HG02870 (cell line): Measurements from ENCODE around the gene TCTN3.
"Not testable (repeated sequence)": the region's sequence is repeated elsewhere in the genome, so short reads cannot be mapped to it uniquely, and the experiment has no call there.

ENCODE experiments used
- ATAC-seq: cut with Tn5 transposase; IDR thresholded peaks from one replicate; pipeline ENCODE4 v1.9.1; 2021; ENCODE audit warnings: mild to moderate bottlenecking, moderate library complexity; ENCODE audit not compliant: unreplicated experiment

TCTN3 gene, protein sequence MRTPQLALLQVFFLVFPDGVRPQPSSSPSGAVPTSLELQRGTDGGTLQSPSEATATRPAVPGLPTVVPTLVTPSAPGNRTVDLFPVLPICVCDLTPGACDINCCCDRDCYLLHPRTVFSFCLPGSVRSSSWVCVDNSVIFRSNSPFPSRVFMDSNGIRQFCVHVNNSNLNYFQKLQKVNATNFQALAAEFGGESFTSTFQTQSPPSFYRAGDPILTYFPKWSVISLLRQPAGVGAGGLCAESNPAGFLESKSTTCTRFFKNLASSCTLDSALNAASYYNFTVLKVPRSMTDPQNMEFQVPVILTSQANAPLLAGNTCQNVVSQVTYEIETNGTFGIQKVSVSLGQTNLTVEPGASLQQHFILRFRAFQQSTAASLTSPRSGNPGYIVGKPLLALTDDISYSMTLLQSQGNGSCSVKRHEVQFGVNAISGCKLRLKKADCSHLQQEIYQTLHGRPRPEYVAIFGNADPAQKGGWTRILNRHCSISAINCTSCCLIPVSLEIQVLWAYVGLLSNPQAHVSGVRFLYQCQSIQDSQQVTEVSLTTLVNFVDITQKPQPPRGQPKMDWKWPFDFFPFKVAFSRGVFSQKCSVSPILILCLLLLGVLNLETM

DNA sequence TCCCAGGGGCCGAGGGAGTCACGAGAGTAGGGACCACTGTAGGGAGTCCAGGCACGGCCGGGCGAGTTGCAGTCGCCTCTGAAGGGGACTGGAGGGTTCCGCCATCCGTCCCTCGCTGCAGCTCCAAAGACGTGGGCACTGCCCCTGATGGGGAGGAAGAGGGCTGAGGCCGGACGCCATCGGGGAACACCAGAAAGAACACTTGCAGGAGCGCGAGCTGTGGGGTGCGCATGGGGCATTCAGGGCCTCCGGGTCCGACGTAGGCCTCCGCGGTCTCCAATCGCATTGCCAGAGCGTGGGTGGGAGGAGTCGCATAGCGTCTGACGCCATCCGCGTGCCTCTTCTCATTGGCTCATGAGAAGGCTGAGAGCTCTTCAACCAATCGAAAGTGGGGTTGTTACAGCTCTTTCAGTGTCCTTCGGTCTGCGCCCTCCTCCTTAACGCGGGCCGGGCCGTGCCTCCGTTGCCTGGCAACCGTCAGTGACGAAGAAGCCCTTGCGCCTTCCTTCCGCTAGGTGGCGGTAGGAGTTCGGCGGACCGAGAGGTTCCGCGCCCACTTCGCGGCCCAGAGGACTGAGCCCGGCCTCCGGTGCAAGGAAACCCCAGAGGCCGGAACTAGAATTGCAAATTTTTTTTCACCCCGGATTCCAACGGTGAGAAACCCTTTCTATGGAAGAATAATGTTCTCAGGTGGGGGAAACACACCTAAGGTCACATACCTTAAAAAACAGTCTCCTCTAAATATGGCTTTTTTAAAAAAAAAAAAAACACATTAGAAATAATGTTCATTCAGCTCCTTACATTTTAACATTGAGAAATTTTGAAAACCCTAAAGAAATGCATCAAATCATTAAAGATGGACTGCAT lies at the start of gene TCTN3:
Gene TCTN3, minus strand, starts transcription at position 260 of the 867 bp plus-strand sequence. Its CDS starts 28 bp downstream, at position 232.
- peak; percentile 99 for ATAC-seq

GRCh38 chr10:95742962-95743535 lies 49.3 kb upstream of the TCTN3 start:
- ATAC-seq, result no peak

GRCh38 chr10:95742485-95742884 lies 48.8 kb upstream of the TCTN3 start:
- no peak for ATAC-seq

GRCh38 chr10:95741807-95742467 lies 48.2 kb upstream of the TCTN3 start:
- no peak for ATAC-seq

DNA sequence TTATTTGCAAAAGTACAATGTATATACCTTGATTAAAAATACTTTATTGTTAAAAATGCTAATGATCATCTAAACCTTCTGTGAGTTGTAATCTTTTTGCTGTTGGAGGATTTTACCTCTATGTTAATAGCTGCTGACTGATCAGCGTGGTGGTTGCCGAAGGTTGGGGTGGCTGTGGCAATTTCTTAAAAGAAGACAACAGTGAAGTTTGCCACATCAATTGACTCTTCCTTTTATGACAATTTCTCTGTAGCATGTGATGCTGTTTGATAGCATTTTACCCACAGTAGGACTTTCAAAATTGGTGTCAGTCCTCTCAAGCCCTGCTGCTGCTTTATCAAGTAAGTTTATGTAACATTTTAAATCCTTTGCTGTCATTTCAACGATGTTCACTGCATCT lies 45.3 kb upstream of the TCTN3 start:
- no peak for ATAC-seq

GRCh38 chr10:95732907-95733306 lies 39.2 kb upstream of the TCTN3 start:
- not testable (repeated sequence) for ATAC-seq

- no peak for ATAC-seq
Observed at GRCh38 chr10:95730233-95730632, 36.5 kb upstream of the TCTN3 start.

DNA sequence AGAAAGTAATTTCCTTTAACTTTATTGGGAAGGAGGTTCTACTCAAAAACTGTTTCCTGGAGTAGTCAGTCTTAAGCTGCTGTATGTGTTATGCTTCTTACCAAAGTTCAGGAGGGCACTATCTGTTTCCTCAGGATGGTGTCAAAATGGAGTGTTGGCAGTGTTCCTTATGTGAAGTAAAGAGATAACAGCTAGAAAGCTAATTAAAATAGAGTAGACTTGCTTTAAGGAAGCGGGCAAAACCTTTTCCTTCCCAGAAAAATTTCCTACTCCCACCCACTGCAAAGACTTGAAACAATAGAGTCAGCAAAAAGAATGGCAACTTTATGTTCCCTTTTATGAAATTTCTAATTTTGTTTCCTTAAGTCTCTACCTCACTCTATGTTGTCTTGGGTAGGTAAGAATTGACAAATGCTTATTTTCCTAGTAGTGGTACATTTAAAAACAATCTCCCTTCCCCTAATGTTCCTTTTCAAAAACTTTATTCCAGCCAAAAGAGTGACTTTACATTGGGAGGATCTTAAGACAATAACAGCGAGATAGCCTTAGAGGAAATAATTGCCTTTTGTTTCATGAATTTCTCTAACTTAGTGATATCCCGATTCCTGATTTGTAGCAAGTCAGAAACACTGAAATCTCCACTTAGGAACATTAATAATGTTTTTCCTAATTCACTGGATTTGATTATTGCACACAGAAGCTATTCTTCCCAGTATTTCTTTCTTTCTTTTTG lies 35.8 kb upstream of the TCTN3 start:
- ATAC-seq, result no peak

DNA sequence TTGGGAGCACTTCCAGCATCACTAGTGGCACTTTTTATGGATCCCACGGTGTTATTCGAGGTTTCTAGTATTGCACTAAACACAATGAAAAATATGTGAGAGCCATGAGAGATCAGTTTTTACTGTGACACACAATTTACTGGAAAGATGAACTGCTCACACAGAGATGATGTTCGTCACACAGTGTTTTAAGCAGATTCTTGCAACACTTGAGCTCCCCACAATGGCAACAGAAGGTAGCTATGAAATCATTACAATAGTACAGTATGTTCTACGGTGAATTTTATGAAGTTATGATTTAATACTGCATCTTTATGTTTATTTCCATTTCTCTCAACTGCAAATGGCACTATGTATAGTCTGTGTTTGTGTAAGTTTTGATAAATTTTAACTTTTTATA lies 34.8 kb upstream of the TCTN3 start:
- no peak for ATAC-seq

- ATAC-seq, result not testable (repeated sequence)
Observed at GRCh38 chr10:95722496-95722895, 28.8 kb upstream of the TCTN3 start.

DNA sequence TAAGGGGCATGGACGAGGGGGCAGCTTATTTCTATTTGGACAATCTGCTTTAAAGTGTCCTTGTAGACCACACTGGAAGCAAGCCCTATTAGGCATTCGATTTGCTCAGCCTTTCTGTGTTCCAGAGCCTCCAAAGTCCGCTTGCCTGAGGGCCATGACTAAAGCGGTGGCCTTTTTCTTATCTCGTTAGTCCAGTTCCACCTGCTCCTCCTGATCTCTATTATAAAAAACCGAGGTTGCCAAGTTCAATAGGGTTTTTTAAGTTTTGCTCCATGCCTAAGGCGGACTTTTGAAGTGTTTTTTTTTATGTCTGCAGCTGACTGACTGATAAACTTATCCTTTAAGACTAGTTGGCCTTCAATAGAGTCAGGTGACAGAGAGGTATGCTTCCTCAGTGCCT lies 27.0 kb upstream of the TCTN3 start:
- not testable (repeated sequence) for ATAC-seq

GRCh38 chr10:95716866-95717265 lies 23.1 kb upstream of the TCTN3 start:
- ATAC-seq, result no peak

GRCh38 chr10:95716466-95716865 lies 22.7 kb upstream of the TCTN3 start:
- ATAC-seq, result no peak

- no peak for ATAC-seq
Observed at GRCh38 chr10:95711492-95711891, 17.8 kb upstream of the TCTN3 start.

- ATAC-seq, result no peak
Observed at GRCh38 chr10:95706990-95707389, 13.3 kb upstream of the TCTN3 start.

- ATAC-seq, result no peak
Observed at GRCh38 chr10:95706573-95706972, 12.8 kb upstream of the TCTN3 start.

DNA sequence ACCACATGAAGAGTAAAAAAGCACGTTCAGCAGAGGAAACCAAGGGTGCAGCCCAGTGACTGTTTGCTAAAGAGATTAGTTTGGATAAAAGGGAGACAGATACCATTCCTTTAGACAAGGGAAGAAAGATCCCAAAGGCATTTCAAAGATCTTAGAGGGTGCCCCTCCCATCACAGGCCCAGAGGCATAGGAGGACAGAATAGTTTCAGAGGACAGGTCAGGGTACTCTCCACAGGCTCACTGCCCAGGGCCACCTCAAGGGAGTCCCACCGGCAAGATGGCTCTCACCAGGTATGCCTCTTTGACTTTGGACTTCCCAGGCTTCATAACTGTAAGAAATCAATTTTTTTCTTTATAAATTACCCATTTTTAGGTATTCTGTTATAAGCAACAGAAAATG lies 4.7 kb upstream of the TCTN3 start:
- no peak for ATAC-seq

GRCh38 chr10:95697429-95697828 lies 3.7 kb upstream of the TCTN3 start:
- no peak for ATAC-seq

GRCh38 chr10:95694665-95695064 lies 938 bp upstream of the TCTN3 start:
- no peak for ATAC-seq

DNA sequence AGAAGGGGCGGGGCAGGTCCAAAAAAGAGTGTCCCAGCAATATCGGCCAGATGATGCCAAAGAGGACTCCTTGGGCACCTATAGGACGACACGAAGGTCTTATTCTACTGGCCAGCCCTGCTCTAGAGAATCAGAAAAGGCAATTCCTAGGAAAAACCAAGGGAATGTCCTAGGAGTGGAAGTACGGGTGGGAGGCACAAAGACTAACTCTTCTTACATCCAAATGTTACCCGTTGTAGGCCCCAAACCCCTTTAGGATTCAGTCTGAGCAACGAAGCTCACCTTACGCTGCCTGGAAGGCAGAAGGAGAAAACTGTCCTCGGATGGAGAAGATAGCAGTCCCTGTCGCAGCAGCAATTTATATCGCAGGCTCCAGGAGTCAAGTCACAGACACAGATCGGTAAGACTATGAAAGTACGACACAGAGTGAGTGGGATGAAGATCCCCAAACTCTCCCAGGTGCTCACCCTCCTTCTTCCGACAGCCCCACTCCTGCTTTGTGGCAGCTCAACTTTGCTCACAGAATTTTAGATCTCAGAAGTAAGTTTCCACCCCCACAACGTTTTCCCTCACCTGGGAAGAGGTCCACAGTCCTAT lies 558 bp downstream of the TCTN3 start:
- ATAC-seq, result no peak
